SU-DHL-6 (cell line): ENCODE results near the gene COL4A1.

Experiments used
- H2AFZ ChIP-seq: fragments of 200-600 bp; sonication (generic); 2 replicates; pipeline ENCODE4 v1.6.1; 2014; ENCODE audit warnings: low read depth, mild to moderate bottlenecking, moderate library complexity, mixed read lengths, antibody characterized with exemption, low read length; ENCODE audit not compliant: severe bottlenecking
- H3F3A ChIP-seq: fragments of 200-600 bp; shearing (Covaris generic); 2 replicates; pipeline ENCODE4 v1.6.0; 2016; ENCODE audit warnings: antibody characterized with exemption, mild to moderate bottlenecking; ENCODE audit not compliant: insufficient read depth
- H3K27ac ChIP-seq: fragments of 200-600 bp; sonication (generic); 2 replicates; pipeline ENCODE4 v1.5.1; 2016; ENCODE audit warnings: low read depth, mild to moderate bottlenecking, low read length, moderate library complexity, mixed read lengths
- H3K27me3 ChIP-seq: fragments of 200-600 bp; sonication (generic), shearing (Covaris generic); 2 replicates; pipeline ENCODE4 v1.6.0; 2014; ENCODE audit warnings: mild to moderate bottlenecking, low read length
- H3K36me3 ChIP-seq: fragments of 200-600 bp; sonication (generic); 2 replicates; pipeline ENCODE4 v1.6.1; 2014; ENCODE audit warnings: mild to moderate bottlenecking, low read length, mixed read lengths
- H3K4me2 ChIP-seq: fragments of 300-600, 200-600 bp; shearing (Covaris generic), sonication (generic); 2 replicates; pipeline ENCODE4 v1.6.0; 2014; ENCODE audit warnings: low read length, low read depth, mild to moderate bottlenecking; ENCODE audit not compliant: poor library complexity, severe bottlenecking
- H3K4me3 ChIP-seq: fragments of 200-600 bp; sonication (generic); 2 replicates; pipeline ENCODE4 v1.5.1; 2014; ENCODE audit warnings: antibody characterized with exemption, low read length, mild to moderate bottlenecking, mixed read lengths; ENCODE audit not compliant: insufficient read depth, poor library complexity, severe bottlenecking
- H3K79me2 ChIP-seq: fragments of 200-600 bp; sonication (generic); 2 replicates; pipeline ENCODE4 v1.6.1; 2014; ENCODE audit warnings: mild to moderate bottlenecking, low read length, moderate library complexity; ENCODE audit not compliant: insufficient read depth
- H3K9ac ChIP-seq: fragments of 200-600 bp; sonication (generic); 2 replicates; pipeline ENCODE4 v1.7.0; 2014; ENCODE audit warnings: mild to moderate bottlenecking, low read length
- H3K9me2 ChIP-seq: fragments of 200-600 bp; sonication (generic); replicated peaks from 2 replicates; pipeline ENCODE4 v1.6.1; 2014; ENCODE audit warnings: low read length; ENCODE audit not compliant: insufficient read depth
- H3K9me3 ChIP-seq: fragments of 200-600 bp; sonication (generic); 2 replicates; pipeline ENCODE4 v1.6.1; 2014; ENCODE audit warnings: low read length, mixed read lengths; ENCODE audit not compliant: insufficient read depth
- H4K20me1 ChIP-seq: fragments of 200-600 bp; sonication (generic); 2 replicates; pipeline ENCODE4 v1.6.1; 2014; ENCODE audit warnings: low read depth, mild to moderate bottlenecking, antibody characterized with exemption, low read length, moderate library complexity, mixed read lengths
- EZH2phosphoT487 ChIP-seq: fragments of 200-600 bp; sonication (generic), shearing (Covaris generic); conservative IDR thresholded peaks from 2 replicates; pipeline ENCODE4 v1.6.1; 2018; ENCODE audit warnings: mild to moderate bottlenecking, antibody characterized with exemption, low read length, moderate library complexity, mixed read lengths
- TF ChIP-seq, protein P1 (sequence below): fragments of 200-600 bp; sonication (generic); IDR thresholded peaks from one replicate; pipeline ENCODE4 v1.5.1; 2017; ENCODE audit warnings: antibody characterized with exemption, mild to moderate bottlenecking, low read length, moderate library complexity; ENCODE audit not compliant: insufficient read depth, poor library complexity, severe bottlenecking

Gene COL4A1

GRCh38 chr13:110299283-110299840, 7.6 kb downstream of the COL4A1 start:
- no peak overlapping the region for H3K27ac ChIP-seq
- H3K9me2 ChIP-seq, result no peaks in the 10 kb centered on the region
- no peaks in the 10 kb centered on the region for H3K9me3 ChIP-seq
- H3K36me3 ChIP-seq, result no peaks in the 10 kb centered on the region
- TF ChIP-seq, protein P1, sequence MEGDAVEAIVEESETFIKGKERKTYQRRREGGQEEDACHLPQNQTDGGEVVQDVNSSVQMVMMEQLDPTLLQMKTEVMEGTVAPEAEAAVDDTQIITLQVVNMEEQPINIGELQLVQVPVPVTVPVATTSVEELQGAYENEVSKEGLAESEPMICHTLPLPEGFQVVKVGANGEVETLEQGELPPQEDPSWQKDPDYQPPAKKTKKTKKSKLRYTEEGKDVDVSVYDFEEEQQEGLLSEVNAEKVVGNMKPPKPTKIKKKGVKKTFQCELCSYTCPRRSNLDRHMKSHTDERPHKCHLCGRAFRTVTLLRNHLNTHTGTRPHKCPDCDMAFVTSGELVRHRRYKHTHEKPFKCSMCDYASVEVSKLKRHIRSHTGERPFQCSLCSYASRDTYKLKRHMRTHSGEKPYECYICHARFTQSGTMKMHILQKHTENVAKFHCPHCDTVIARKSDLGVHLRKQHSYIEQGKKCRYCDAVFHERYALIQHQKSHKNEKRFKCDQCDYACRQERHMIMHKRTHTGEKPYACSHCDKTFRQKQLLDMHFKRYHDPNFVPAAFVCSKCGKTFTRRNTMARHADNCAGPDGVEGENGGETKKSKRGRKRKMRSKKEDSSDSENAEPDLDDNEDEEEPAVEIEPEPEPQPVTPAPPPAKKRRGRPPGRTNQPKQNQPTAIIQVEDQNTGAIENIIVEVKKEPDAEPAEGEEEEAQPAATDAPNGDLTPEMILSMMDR, result no peak
- H3K4me3 ChIP-seq, result no peak overlapping the region
- H4K20me1 ChIP-seq, result no peaks in the 10 kb centered on the region
- H3K4me2 ChIP-seq, result no peak overlapping the region
- no peaks in the 10 kb centered on the region for H3K79me2 ChIP-seq
- no peak overlapping the region for H3K9ac ChIP-seq
- H3K27me3 ChIP-seq, result no peaks in the 10 kb centered on the region
- no peaks in the 10 kb centered on the region for H3F3A ChIP-seq
- H2AFZ ChIP-seq, result no peak overlapping the region

DNA sequence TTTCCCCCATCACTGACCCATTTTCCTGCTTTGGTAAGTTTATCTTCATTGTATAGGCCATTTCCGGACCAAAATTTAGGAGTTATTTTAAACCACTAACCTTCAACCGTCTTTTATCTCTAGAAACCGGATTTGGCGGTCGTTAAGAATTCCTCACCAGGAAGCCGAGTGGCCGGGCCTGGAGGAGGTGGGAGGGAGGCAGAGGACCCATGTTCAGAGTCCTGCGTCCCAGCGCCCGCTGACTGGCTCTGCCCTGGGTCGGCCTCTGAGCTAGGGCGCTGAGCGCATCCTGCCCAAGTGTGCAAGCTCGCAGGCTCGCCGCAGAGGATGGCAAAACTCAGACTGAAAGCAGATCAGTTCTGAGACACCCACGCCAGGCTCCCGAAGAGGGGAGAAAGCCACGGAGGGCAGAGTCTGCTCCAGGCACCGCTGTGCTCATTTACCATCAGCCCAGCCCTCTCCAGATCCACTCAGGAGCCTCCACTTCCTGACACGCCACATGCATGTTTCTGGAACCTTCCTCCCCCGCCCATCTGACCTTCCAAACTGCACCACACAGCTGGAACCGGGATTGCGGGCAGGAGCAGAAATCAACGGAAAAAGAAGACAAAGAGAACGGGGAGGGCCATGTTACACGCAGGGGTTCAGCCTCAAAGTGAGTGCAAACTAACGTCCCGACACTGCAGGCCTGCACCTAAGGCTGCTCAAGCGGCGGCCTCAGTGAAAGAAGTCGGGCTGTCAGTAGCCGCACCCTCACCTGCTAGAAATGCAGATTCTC, 8.3 kb downstream of the COL4A1 start:
- no peaks in the 10 kb centered on the region for H3K27me3 ChIP-seq
- no peak overlapping the region for H3K27ac ChIP-seq
- H3K4me2 ChIP-seq, result no peak overlapping the region
- H2AFZ ChIP-seq, result no peak overlapping the region
- no peaks in the 10 kb centered on the region for H3K79me2 ChIP-seq
- H3F3A ChIP-seq, result no peaks in the 10 kb centered on the region
- TF ChIP-seq EZH2phosphoT487, result no peak
- TF ChIP-seq, protein P1, result no peak
- no peaks in the 10 kb centered on the region for H3K9me3 ChIP-seq
- no peak overlapping the region for H3K4me3 ChIP-seq
- H4K20me1 ChIP-seq, result no peaks in the 10 kb centered on the region
- no peaks in the 10 kb centered on the region for H3K36me3 ChIP-seq
- no peaks in the 10 kb centered on the region for H3K9me2 ChIP-seq
- H3K9ac ChIP-seq, result no peak overlapping the region

- Histone ChIP-seq H3K4me3 (no peak overlapping the region), H2AFZ (no peak overlapping the region), H3K36me3 (no peaks in the 10 kb centered on the region), H3K27me3 (no peaks in the 10 kb centered on the region), H3F3A (no peaks in the 10 kb centered on the region), H3K4me2 (no peak overlapping the region), H3K9ac (no peak overlapping the region), H3K9me3 (no peaks in the 10 kb centered on the region), H3K9me2 (no peaks in the 10 kb centered on the region), H3K27ac (no peak overlapping the region), H4K20me1 (no peaks in the 10 kb centered on the region), H3K79me2 (no peaks in the 10 kb centered on the region)
- TF ChIP-seq EZH2phosphoT487, result no peak
- TF ChIP-seq, protein P1, result no peak
Observed at GRCh38 chr13:110297766-110298504, 9.0 kb downstream of the COL4A1 start.
